KG1 (cell line): ENCODE measurements around the gene LIMS1.

Experiments
- DNase-seq: peaks from one replicate; lab custom pipeline; 2025; lab: John Stamatoyannopoulos, UW

The LIMS1 gene

DNA sequence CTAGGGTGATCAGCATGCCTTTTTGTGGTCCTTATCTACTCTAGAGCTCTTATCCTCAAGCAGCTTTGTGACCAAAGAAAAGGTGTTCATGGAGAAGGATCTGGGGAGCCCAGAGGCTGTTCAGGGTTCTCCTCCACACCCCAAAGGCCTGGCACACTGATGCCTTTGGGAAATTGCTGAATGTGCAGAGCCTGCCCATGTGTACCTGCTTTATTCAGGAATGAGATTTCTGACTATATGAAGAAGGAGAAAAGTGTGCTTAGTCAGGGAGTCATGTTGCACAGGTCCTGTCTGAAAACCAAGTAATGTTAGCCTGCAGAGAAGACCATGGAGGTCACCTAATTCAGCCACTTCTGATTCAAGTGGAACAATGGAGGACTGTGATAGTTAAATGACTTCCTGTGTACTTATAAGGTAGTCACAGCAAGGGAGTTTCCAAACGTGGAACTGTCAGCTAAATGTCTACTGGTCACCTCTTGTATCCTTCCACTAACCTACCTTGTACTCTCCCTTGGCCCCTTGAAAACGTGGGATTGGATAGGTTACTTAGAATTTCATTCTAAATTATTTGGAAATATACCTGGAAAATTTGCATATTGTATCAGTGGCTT lies 81.3 kb downstream of the LIMS1 start:
- DNase-seq = no peak

DNA sequence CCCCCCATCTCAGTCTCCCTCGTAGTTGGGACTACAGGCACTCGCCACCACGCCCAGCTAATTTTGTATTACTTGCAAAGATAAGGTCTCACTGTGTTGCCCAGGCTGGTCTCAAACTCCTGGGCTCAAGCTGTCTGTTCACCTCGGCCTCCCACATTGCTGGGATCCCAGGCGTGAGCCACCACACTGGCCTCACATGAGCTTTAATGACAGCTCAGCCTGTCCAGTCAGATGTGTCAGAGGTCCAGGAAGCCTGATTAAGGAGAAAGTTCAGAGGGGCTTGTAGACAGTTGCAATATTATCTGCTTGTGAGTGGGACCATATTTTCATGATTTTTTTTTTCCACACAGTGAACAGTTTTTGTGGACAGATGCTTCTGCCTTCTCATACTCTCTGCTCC lies 82.0 kb downstream of the LIMS1 start:
- DNase-seq = no peak

DNA sequence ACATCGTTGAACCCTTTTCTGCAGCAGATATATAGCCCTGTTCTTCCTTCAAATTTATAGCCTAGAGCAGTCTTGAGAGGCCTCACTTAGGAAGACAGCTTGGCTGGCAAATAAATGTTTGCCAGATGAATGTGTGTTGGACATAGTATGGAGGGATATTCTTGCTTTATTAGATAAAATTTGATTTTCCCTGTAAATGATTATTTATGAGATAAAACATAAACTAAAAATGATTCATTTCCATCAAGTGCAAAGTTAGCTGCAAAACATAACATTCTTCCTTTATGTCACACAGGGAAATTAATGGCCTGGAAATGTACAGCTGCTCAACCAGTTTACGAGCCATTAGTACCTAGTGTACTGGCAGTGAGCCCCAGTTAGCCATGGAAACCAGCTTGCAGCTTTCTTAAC lies 82.5 kb downstream of the LIMS1 start:
- no peak for DNase-seq

DNA sequence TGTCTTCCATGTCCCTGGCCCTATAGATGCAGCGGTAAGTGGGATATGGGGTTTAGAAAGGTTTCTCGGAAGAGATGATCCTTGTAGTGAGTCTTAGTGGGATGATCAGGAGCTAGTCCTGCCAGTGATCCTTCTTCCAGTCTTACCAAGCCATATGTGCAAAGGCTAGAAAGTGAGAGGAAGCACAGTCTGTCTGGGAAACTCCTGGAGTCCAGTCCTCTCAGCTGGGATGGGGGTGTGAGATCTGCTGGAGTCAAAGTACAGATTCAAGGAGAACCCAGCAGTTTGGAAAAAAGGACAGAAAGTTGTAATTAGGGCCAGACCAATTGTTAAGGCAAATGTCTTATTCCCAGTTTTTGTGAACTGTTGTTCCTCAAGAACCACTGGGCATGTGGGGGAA lies 83.3 kb downstream of the LIMS1 start:
- DNase-seq = no peak

DNA sequence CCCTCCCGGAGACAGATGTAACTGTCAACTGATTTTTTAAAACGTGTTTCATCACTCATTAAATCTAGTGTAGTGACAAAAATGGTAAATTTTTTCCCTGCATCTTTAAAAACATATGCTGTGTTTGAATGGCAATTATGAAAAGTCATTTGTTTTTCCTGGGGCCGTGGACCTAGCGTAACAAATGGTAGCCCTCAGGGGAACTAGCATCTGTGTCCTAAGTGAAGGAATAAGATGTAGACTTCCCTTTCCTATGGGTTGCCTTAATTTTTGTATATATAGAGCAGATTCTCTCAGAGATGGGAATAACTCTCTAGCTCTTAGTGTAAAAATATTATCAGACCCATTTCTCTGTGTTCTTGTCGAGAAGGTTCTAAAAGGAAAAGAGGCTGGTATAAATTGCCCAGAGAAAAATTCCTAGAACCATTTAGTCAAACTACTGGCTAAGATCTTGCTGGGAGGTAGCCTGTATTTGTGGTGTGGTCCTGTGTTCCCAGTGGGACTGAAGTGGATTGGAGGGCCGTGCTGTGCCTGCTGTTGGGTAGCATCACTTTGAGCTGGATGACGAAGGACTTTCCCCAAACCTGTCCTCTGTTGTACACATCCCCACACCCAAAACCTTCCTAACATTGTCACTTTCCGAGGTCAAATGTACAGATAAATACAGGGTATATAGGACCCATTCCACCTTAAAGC lies 85.8 kb downstream of the LIMS1 start:
- no peak for DNase-seq

- DNase-seq = no peak
These were observed 86.4 kb downstream of the LIMS1 start for GRCh38 chr2:108620656-108621055.

- peak; percentile 14 for DNase-seq
These were observed 86.9 kb downstream of the LIMS1 start for GRCh38 chr2:108621087-108621559.

GRCh38 chr2:108621687-108622681 lies 87.7 kb downstream of the LIMS1 start:
- no peak for DNase-seq

DNA sequence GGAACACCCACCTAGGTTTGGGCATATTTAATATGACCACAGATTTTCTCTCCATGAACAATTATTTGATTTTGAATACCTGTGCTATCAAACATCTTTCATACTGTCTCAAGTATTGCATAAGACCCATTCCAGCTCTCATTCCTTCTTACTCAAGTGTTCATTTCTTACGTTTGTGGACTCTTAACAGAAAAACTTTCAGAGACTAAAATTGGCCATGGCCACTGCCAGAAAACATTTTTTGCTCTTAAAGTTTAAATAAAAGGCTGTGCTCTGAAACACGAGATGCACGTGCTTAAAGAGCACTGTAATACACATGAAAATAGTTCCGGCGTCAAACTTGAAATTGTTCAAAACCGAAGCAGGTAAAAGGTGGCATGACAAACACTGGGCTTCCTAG lies 89.3 kb downstream of the LIMS1 start:
- DNase-seq = no peak

DNA sequence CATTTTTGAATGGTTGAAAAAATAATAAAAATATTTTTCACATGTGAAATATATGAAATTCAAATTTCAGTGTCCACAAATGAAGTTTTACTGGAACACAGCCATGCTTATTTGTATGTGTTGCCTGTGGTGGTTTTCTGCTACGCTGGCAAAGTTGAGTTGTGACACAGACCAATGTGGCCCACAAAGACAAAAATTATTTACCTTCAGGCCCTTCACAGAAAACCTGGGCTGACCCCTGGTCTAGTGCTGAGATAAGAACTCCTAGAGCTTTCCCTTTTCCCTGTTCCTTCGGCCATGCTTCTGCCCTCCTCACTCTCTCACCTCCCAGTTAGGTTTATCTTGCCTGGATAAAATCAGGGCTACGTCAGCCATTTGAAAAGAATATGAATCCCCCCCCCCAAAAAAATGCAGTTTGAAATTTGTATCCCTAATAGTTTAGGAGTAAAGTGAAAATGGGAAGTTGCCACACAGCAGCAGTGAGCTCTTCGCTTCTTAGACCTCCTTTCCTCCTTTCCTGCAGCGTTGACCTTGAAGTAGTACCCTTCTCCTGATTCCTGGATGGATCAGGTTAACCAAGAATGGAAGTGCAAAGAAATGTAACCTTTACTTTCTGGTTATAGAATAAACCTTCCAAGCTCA lies 91.0 kb downstream of the LIMS1 start:
- no peak for DNase-seq

- DNase-seq = no peak
These were observed 91.5 kb downstream of the LIMS1 start for GRCh38 chr2:108625828-108626195.

GRCh38 chr2:108626995-108627394 lies 92.7 kb downstream of the LIMS1 start:
- DNase-seq = no peak

DNA sequence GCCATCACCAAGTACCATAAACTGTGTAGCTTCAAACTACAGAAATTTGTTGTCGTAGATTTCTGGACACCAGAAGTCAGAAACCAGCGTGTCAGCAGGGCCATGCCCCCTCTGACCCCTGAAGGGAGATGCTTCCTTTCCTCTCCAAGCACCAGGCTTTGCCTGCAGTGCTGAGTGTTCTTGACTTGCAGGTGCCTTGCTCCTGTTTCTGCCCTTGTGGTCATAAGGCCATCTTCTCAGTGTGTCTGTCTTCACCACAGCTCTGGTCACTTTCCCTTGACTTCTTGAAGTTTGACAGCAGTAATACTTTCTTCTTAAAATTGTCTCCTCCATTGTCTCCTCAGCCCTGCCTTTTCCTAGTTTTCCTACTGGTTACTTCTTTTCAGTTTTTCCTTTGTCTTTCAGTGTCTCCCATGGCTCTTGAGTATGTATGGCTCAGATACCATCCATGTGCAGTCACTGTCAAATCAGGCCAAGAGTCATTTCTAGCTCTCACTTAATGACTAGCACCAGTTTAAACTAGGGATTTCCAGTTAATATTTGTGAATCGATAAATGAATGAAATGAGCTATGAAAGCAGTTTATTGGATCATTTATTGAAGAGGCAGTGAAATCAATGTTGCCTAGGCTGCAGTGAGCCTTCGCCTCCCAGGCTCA lies 93.8 kb downstream of the LIMS1 start:
- DNase-seq = no peak

GRCh38 chr2:108628936-108629335 lies 94.7 kb downstream of the LIMS1 start:
- DNase-seq = no peak

GRCh38 chr2:108629417-108629816 lies 95.1 kb downstream of the LIMS1 start:
- no peak for DNase-seq

- DNase-seq = no peak
These were observed 96.5 kb downstream of the LIMS1 start for GRCh38 chr2:108630567-108631405.

DNA sequence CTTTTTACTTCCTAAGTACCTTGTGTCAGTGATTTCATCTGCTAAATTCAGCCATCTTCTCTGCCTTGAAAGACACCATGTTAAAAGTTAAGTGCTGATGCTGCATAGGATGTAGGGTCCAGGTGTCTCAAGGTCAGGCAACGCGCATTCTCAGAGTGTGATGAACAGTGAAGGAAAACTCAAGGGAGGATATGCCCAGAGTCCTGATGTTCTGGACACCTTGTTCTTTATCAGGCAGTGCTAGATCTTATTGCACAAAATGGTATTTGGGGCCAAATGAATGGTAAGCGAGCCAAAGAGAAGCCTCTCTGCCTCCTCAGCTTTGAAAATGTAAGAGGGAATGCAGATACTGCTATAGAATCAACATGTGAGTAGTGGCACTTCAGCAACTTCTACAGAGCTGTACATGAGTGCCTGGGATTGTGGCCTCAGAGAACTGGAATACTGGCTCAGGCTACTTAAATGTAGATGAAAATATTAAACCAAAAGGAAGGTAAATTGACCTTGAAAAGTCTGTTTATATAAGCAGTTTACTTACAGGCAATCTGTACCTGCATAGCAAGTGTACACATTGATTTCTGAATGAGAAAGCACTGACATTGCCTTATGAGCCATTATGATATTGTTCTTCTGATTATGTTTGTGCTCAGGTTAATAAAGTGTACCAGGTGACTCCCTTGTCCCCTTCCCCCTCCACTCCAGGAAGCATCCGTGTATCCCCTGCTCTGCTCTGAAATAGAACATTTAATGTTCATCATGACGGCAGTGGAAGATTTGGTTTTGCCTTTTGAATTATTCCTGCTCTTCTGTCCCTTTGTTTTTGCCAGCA lies 98.3 kb downstream of the LIMS1 start:
- DNase-seq = no peak

- no peak for DNase-seq
These were observed 99.1 kb downstream of the LIMS1 start for GRCh38 chr2:108633409-108633808.

DNA sequence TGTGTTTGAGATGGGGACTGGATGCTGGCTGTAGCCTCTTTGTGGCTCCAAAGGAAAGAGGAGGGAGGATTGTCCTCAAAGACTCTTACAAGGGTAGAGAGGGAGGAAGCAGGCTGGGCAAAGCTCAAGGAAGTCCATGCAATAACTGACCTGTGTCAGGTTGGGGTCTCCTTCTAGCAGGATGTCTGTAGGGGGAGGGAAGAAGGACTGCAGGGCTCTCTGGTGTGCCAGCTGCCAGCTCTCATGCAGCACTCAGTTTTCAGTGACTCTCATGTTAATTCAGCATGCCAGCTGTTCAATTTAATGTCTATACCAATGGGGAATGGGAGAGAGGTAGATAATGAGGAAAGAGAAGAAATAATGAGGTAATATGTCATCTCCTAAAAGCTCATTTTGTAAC lies 99.7 kb downstream of the LIMS1 start:
- no peak for DNase-seq
